ENCODE data around the gene EGFR. TPM values are rescaled to one million over a fixed set of nuclear protein-coding genes. Genes with fewer than 3 reads are reported as not detected.

The EGFR gene
- total and polyA plus RNA-seq, 9 donors = 13.0 to 54.6 (median 41.7) TPM

- intact Hi-C loops (cut with DNase I) = no loop called here
- H3K36me3 ChIP-seq = no peaks in the 10 kb centered on the region
- no peak for DNase-seq
- TF ChIP-seq CTCF (IDR thresholded peaks at IDR 0.05) = no peak
- TF ChIP-seq EP300 (IDR thresholded peaks at IDR 0.05) = no peak
- TF ChIP-seq POLR2A (IDR thresholded peaks at IDR 0.05) = no peak
- WGBS, 3 donors = 62 to 70% (median 67%) methylated on average over 7 of the region's 7 CpGs
- H3K4me1 ChIP-seq (ENCODE audit: insufficient read depth) = peaks cover 27% of the 10 kb centered on the region
- H3K27me3 ChIP-seq = no peaks in the 10 kb centered on the region
- peak overlapping the region in 1 of 2 donors; percentile 6 for H3K27ac ChIP-seq
- H3K4me3 ChIP-seq = no peak overlapping the region
- no peaks in the 10 kb centered on the region for H3K9me3 ChIP-seq
Observed at GRCh38 chr7:55066524-55066923, 47.7 kb downstream of the EGFR start.

GRCh38 chr7:55066938-55067337, 48.1 kb downstream of the EGFR start:
- WGBS, 3 donors = 96 to 98% (median 97%) methylated on average over 6 of the region's 6 CpGs
- intact Hi-C loops (cut with DNase I) = no loop called here
- no peaks in the 10 kb centered on the region for H3K36me3 ChIP-seq
- H3K4me3 ChIP-seq = no peak overlapping the region
- H3K27me3 ChIP-seq = no peaks in the 10 kb centered on the region
- no peak for DNase-seq
- no peak overlapping the region for H3K27ac ChIP-seq
- peaks cover 27% of the 10 kb centered on the region for H3K4me1 ChIP-seq (ENCODE audit: insufficient read depth)
- TF ChIP-seq CTCF (IDR thresholded peaks at IDR 0.05) = no peak
- TF ChIP-seq EP300 (IDR thresholded peaks at IDR 0.05) = no peak
- no peak for TF ChIP-seq POLR2A (IDR thresholded peaks at IDR 0.05)
- H3K9me3 ChIP-seq = no peaks in the 10 kb centered on the region

- Histone ChIP-seq H3K4me1 (ENCODE audit: insufficient read depth) (peaks cover 33% of the 10 kb centered on the region), H3K4me3 (no peak overlapping the region), H3K27me3 (no peaks in the 10 kb centered on the region), H3K36me3 (no peaks in the 10 kb centered on the region), H3K9me3 (no peaks in the 10 kb centered on the region), H3K27ac (no peak overlapping the region)
- intact Hi-C loops (cut with DNase I) = no loop called here
- no peak for TF ChIP-seq POLR2A (IDR thresholded peaks at IDR 0.05)
- no peak for TF ChIP-seq CTCF (IDR thresholded peaks at IDR 0.05)
- TF ChIP-seq EP300 (IDR thresholded peaks at IDR 0.05) = no peak
- 85 to 93% (median 92%) methylated on average over 14 of the region's 14 CpGs for WGBS, 3 donors
- no peak for DNase-seq
Observed at GRCh38 chr7:55067748-55068147, 48.9 kb downstream of the EGFR start.

GRCh38 chr7:55069271-55069792, 50.5 kb downstream of the EGFR start:
- TF ChIP-seq EP300 (IDR thresholded peaks at IDR 0.05) (no peak), POLR2A (IDR thresholded peaks at IDR 0.05) (no peak), CTCF (IDR thresholded peaks at IDR 0.05) (no peak)
- H3K27me3 ChIP-seq = no peaks in the 10 kb centered on the region
- no peak overlapping the region for H3K27ac ChIP-seq
- H3K36me3 ChIP-seq = no peaks in the 10 kb centered on the region
- intact Hi-C loops (cut with DNase I) = no loop called here
- no peaks in the 10 kb centered on the region for H3K9me3 ChIP-seq
- H3K4me1 ChIP-seq (ENCODE audit: insufficient read depth) = peaks cover 37% of the 10 kb centered on the region
- no peak for DNase-seq
- 78 to 82% (median 82%) methylated on average over 5 of the region's 5 CpGs for WGBS, 3 donors
- H3K4me3 ChIP-seq = no peak overlapping the region
